Esophagus squamous epithelium (tissue), 5 donors: Measurements from ENCODE around the gene EFNA1. TPM values are rescaled to one million over a fixed set of nuclear protein-coding genes. Genes with fewer than 3 reads are reported as not detected.

Experiments
- DNase-seq: peaks from one replicate; lab custom pipeline; 2025; lab: John Stamatoyannopoulos, UW
- H3K27ac ChIP-seq, 4 donors: fragments of 200-600 bp; sonication (generic); one replicate each; pipeline ENCODE4 v1.5.1; 2016 to 2019; ENCODE audit warnings: mild to moderate bottlenecking in 1 of 4
- H3K27me3 ChIP-seq, 4 donors: fragments of 200-600 bp; sonication (generic); 1 replicate in 3 of 4; 2 replicates in 1 of 4; pipeline versions ENCODE4 v1.5.1 to v1.6.0; 2017 to 2021; ENCODE audit warnings: antibody characterized with exemption in 1 of 4
- H3K36me3 ChIP-seq, 3 donors: fragments of 200-600 bp; sonication (generic); one replicate each; pipeline ENCODE4 v1.5.1; 2016 to 2019
- H3K4me1 ChIP-seq, 3 donors: fragments of 200-600 bp; sonication (generic); one replicate each; pipeline ENCODE4 v1.5.1; 2017 to 2019
- H3K4me3 ChIP-seq, 4 donors: fragments of 200-600 bp; sonication (generic); 1 replicate in 3 of 4; 2 replicates in 1 of 4; pipeline ENCODE4 v1.5.1; 2016 to 2019; ENCODE audit warnings: mild to moderate bottlenecking in 2 of 4, moderate library complexity in 1 of 4
- H3K9me3 ChIP-seq, 3 donors: fragments of 200-600 bp; sonication (generic); one replicate each; pipeline ENCODE4 v1.5.1; 2016 to 2019
- CTCF ChIP-seq, 6 experiments: fragments of 450-650 bp in 4 of 6; fragments of 200-600 bp in 2 of 6; sonication (generic) in 2 of 6; IDR thresholded peaks; one replicate each; pipeline ENCODE4 v1.5.1; 2016 to 2019; ENCODE audit warnings: antibody characterized with exemption in 6 of 6, mild to moderate bottlenecking in 4 of 6, moderate library complexity in 4 of 6
- POLR2A ChIP-seq, 4 donors: fragments of 450-650 bp; IDR thresholded peaks; one replicate each; pipeline ENCODE4 v1.6.1; 2017; ENCODE audit warnings: antibody characterized with exemption in 4 of 4, mild to moderate bottlenecking in 4 of 4, moderate library complexity in 3 of 4
- WGBS, 2 donors: methylation state at CpG; one replicate each; pipeline ENCODE4 v1.1.5; 2018; 5-methylcytosine and 5-hydroxymethylcytosine counted together
- intact Hi-C: fragments of 100-400 bp; cut with DNase I; formaldehyde crosslinking; loops from one replicate; pipeline ENCODE4 v1.15.0; 2022
- total RNA-seq, 4 donors: library from RNA; depleted of rRNA; stranded (reverse); fragments of >200 nt; gene quantifications; one replicate each; pipeline ENCODE4 v1.1.0, GENCODE V29; 2016
- donor health status: DM: yes; HTN: yes; CAD: no.

The EFNA1 gene
- total RNA-seq, 4 donors from 2014 or later = 30.2 to 42.9 (median 31.0) TPM

GRCh38 chr1:155169541-155169940 lies 41.9 kb downstream of the EFNA1 start:
- Histone ChIP-seq H3K27me3 (peaks cover 0 to 22% (median 0%) of the 10 kb centered on the region in 4 donors), H3K27ac (no peak overlapping the region), H3K4me1 (peaks cover 21 to 57% (median 31%) of the 10 kb centered on the region in 3 donors), H3K36me3 (peaks cover 0 to 24% (median 13%) of the 10 kb centered on the region in 3 donors), H3K9me3 (no peaks in the 10 kb centered on the region), H3K4me3 (no peak overlapping the region)
- no peak for TF ChIP-seq CTCF (IDR thresholded peaks at IDR 0.05)
- no peak for TF ChIP-seq POLR2A (IDR thresholded peaks at IDR 0.05)
- WGBS, 2 donors = 63 to 67% methylated on average over 5 of the region's 5 CpGs
- DNase-seq = no peak
- intact Hi-C loops = loop anchor here (2.0 kb wide), 1 partner anchor 77 kb away; no protein-coding TSS in a partner anchor

DNA sequence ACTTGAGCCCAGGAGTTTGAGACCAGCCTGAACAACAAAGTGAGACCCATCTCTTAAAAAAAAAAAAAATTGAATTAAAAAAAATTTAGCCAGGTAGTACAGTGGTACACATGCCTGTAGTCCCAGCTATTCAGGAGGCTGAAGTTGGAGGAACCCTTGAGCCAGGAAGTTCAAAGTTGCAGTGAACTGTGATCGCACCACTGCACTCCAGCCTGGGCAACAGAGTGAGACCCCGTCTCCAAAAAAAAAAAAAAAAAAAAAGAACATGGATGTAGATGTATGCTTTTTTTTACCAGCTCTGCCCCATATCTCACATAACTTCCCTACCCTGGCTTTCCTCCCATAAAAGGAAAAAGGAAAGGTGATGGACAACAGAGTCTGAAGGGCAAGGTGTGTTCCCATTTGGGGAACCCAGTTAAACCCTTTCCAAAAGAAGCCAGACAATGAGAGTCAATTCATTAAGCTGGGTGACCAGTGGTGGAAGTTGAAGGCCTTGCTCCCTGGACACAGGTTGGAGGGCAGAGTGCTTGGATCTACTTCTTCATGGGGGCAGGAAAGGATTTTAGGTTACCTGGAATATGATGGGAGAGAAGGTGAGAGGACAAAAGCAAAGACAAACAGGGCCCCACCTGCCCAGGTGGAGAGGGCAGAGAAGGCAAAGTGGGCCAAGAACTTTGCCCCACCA lies 42.6 kb downstream of the EFNA1 start:
- intact Hi-C loops = no loop called here

DNA sequence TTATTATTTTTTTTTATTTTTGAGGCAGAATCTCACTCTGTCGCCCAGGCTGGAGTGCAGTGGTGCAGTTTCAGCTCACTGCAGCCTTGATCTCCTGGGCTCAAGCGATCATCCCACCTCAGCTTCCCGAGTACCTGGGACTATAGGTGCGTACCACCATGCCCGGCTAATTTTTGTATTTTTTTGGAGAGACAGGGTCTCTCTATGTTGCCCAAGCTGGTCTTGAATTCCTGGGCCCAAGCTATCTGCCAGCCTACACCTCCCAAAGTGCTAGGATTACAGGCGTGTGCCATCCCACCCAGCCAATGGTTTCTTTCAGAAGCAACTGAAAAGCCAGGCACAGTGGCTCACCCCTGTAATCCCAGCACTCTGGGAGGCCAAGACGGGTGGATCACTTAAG lies 43.1 kb downstream of the EFNA1 start:
- no peak overlapping the region for H3K27ac ChIP-seq
- no peak overlapping the region for H3K4me3 ChIP-seq
- 87 to 95% methylated on average over 5 to 7 of the region's 7 CpGs for WGBS, 2 donors
- intact Hi-C loops = no loop called here
- TF ChIP-seq POLR2A (IDR thresholded peaks at IDR 0.05) (no peak), CTCF (IDR thresholded peaks at IDR 0.05) (no peak)
- H3K27me3 ChIP-seq = peaks cover 0 to 35% (median 0%) of the 10 kb centered on the region in 4 donors
- H3K9me3 ChIP-seq = no peaks in the 10 kb centered on the region
- no peak for DNase-seq
- peaks cover 24 to 60% (median 32%) of the 10 kb centered on the region in 3 donors for H3K4me1 ChIP-seq
- peaks cover 0 to 24% (median 13%) of the 10 kb centered on the region in 3 donors for H3K36me3 ChIP-seq

More for the DNA sequence above, 42.6 kb downstream of the EFNA1 start:
- Histone ChIP-seq H3K4me3 (no peak overlapping the region), H3K4me1 (peaks cover 24 to 62% (median 32%) of the 10 kb centered on the region in 3 donors), H3K9me3 (no peaks in the 10 kb centered on the region), H3K36me3 (peaks cover 0 to 24% (median 13%) of the 10 kb centered on the region in 3 donors), H3K27me3 (peaks cover 0 to 29% (median 0%) of the 10 kb centered on the region in 4 donors), H3K27ac (no peak overlapping the region)
- WGBS, 2 donors = 75 to 88% methylated on average over 2 of the region's 2 CpGs
- TF ChIP-seq CTCF (IDR thresholded peaks at IDR 0.05) (no peak), POLR2A (IDR thresholded peaks at IDR 0.05) (no peak)
- no peak for DNase-seq

DNA sequence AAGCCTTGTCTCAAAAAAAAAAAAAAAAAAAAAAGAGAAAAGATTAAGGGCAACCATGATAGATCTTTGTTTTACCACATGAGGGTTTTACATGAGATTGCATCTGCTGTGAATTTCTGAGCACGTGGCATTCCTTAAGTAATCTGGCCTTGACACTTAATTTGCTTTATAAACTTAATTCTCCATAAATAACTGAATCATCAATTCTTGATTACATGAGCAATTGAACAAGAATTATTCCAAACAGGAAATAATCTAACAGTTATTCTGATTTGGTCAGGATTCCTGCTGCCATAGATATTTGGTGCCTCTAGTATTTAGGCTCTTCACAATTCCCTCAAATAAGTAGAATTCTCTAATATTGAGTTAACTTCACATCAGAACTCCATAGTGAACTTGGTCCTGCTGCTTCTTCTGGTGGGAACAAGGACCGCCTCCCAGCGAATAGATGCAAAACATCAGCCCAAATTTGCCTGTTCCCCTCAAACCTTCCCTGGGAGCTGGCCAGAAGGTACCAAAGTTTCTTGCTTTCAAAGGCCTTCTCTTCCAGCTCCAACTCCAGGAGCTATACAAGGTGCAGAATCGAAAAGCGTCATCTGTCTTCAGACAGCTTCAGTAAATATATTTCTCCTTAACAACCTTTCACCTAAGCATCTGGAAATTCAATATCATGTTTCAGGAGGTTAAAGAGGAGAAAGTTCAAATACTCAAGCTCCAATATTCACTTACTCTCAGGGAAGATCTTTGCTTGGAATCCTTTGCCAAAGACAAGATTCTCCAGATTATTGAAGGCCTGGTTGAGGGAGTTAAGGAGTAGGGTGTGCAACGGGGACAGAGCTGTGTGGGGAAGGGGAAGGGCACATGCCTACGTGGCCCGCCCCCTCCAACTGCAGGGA lies 44.4 kb downstream of the EFNA1 start:
- no peak for DNase-seq
- H3K4me1 ChIP-seq = peaks cover 26 to 58% (median 34%) of the 10 kb centered on the region in 3 donors
- H3K27me3 ChIP-seq = peaks cover 0 to 29% (median 0%) of the 10 kb centered on the region in 4 donors
- intact Hi-C loops = no loop called here
- H3K36me3 ChIP-seq = peaks cover 0 to 24% (median 13%) of the 10 kb centered on the region in 3 donors
- 43% methylated on average over 8 of the region's 8 CpGs for WGBS, 2 donors
- no peaks in the 10 kb centered on the region for H3K9me3 ChIP-seq
- H3K4me3 ChIP-seq = peak overlapping the region; percentile 82 to 96 (median 94)
- peak overlapping the region; percentile 92 to 99 (median 96) for H3K27ac ChIP-seq
- TF ChIP-seq CTCF (IDR thresholded peaks at IDR 0.05) (no peak), POLR2A (IDR thresholded peaks at IDR 0.05) (no peak)
